ENCODE measurements around the gene DOC2B.

The DOC2B gene

GRCh38 chr17:179066-179432 is 2.4 kb downstream of the DOC2B start:
- DNase-seq (ENCODE audit: low read depth, low spot score): no peak
- TF ChIP-seq, protein P1, sequence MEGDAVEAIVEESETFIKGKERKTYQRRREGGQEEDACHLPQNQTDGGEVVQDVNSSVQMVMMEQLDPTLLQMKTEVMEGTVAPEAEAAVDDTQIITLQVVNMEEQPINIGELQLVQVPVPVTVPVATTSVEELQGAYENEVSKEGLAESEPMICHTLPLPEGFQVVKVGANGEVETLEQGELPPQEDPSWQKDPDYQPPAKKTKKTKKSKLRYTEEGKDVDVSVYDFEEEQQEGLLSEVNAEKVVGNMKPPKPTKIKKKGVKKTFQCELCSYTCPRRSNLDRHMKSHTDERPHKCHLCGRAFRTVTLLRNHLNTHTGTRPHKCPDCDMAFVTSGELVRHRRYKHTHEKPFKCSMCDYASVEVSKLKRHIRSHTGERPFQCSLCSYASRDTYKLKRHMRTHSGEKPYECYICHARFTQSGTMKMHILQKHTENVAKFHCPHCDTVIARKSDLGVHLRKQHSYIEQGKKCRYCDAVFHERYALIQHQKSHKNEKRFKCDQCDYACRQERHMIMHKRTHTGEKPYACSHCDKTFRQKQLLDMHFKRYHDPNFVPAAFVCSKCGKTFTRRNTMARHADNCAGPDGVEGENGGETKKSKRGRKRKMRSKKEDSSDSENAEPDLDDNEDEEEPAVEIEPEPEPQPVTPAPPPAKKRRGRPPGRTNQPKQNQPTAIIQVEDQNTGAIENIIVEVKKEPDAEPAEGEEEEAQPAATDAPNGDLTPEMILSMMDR (IDR thresholded peaks at IDR 0.05; ENCODE audit: low read depth, low read length): no peak
- in situ Hi-C loops (cut with HindIII; ENCODE audit: low sequenced_read_pairs): no loop called here

DNA sequence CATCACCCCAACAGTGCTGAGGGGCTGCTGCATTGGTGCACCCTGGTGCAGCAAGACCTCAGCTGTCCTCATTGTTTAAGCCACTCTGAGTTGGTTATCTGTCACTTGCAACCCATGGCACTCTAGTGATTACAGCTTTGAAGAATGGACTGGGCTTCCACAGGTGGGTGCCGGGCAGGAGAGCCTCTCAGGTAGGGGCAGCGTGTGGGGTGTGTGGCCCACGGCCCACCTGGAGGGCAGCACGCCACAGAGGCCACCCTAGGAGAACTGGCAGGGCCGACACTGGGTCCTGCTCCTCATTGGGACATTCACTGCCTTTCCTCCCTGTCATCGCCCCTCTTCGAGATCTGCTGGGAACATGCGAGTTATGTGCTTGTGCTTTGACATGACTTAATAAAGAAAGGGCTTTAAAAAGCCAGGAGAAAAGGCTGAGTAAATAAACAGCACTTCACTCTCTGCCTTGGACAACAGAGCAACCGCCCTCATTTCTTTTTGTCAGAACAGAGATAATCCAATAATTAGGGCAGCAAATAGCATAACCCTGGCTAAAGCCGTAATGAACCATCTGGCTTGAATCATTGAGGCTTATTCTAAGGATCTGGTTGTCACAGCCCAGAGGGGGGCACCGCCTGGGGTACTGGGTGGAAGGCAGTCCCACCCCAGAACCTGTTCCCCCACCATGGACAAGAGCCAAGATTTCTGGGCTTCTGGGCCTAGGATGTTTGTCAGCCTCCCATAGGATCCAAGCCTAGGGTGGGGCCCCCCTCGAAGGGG is 3.0 kb downstream of the DOC2B start:
- no peak overlapping the region for H3K4me3 ChIP-seq (ENCODE audit: low read depth, low read length)
- no peak for DNase-seq (ENCODE audit: low read depth, low spot score)
- TF ChIP-seq, protein P1 (IDR thresholded peaks at IDR 0.05; ENCODE audit: low read depth, low read length): no peak
- in situ Hi-C loops (cut with HindIII; ENCODE audit: low sequenced_read_pairs): no loop called here

More at GRCh38 chr17:179066-179432, 2.4 kb downstream of the DOC2B start:
- H3K4me3 ChIP-seq (ENCODE audit: low read depth, low read length): no peak overlapping the region

DNA sequence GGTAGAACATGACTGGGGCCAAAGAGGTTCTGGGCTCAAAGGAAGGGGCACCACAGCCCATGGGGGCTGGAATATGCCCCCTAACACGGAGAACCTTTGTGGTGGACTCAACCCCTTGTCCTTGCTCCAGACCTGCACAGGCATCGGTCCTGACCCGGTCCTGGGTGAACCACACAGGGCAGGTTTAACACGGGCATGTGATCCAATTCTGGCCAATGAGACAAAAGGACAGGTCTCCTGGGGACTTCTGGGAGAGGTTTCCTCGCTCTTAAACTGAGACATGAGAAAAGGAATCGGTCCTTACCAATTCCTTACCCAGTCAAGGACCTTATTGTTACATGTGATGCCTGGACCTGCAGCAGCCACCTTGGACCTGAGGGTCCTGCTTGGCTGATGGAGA is 3.7 kb downstream of the DOC2B start:
- in situ Hi-C loops (cut with HindIII; ENCODE audit: low sequenced_read_pairs): no loop called here
- no peak for DNase-seq (ENCODE audit: low read depth, low spot score)
- no peak overlapping the region for H3K4me3 ChIP-seq (ENCODE audit: low read depth, low read length)
- TF ChIP-seq, protein P1 (IDR thresholded peaks at IDR 0.05; ENCODE audit: low read depth, low read length): no peak

GRCh38 chr17:177155-177554 is 4.3 kb downstream of the DOC2B start:
- in situ Hi-C loops (cut with HindIII; ENCODE audit: low sequenced_read_pairs): no loop called here
- DNase-seq (ENCODE audit: low read depth, low spot score): no peak
- TF ChIP-seq, protein P1 (IDR thresholded peaks at IDR 0.05; ENCODE audit: low read depth, low read length): no peak
- H3K4me3 ChIP-seq (ENCODE audit: low read depth, low read length): no peak overlapping the region

- H3K4me3 ChIP-seq (ENCODE audit: low read depth, low read length): no peak overlapping the region
- in situ Hi-C loops (cut with HindIII; ENCODE audit: low sequenced_read_pairs): no loop called here
- TF ChIP-seq, protein P1 (IDR thresholded peaks at IDR 0.05; ENCODE audit: low read depth, low read length): no peak
- DNase-seq (ENCODE audit: low read depth, low spot score): no peak
Observed at GRCh38 chr17:173166-173911, 8.1 kb downstream of the DOC2B start.

DNA sequence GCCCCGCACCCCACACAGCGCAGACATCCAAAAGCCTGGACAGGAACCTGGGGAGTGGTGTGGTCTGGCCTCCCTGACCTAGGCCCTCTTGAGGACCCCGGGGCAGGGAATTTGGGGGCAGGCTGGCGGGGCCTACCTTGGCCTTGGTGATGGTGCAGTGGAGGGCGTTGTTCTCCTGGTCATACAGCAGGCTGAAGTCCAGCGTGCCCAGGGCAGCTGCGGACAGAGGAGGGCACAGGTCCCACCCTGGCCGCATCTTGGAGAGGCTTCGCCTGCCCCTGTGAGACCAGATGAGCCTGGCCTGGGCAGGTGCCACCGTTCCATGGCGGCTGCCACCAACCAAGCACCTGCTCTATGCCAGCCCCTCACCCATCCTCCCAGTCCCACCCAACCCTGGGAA is 9.0 kb downstream of the DOC2B start:
- no peak overlapping the region for H3K4me3 ChIP-seq (ENCODE audit: low read depth, low read length)
- TF ChIP-seq, protein P1 (IDR thresholded peaks at IDR 0.05; ENCODE audit: low read depth, low read length): no peak
- in situ Hi-C loops (cut with HindIII; ENCODE audit: low sequenced_read_pairs): no loop called here
- no peak for DNase-seq (ENCODE audit: low read depth, low spot score)

All from astrocyte of the spinal cord (primary cell).